HCT116 (cell line): ENCODE results near the gene STRN.

Experiments used
- CEBPB ChIP-seq: IDR thresholded peaks from 2 replicates; pipeline ENCODE4 v1.6.1; 2012; ENCODE audit warnings: low read depth
- CTCF ChIP-seq, 3 experiments: fragments of 200-600 bp in 1 of 3; sonication (generic) in 1 of 3; IDR thresholded peaks in 2 of 3; conservative IDR thresholded peaks in 1 of 3; 2 replicates each; pipeline ENCODE4 v1.5.1; 2012 to 2017; ENCODE audit warnings: low read depth in 2 of 3, low read length in 2 of 3, antibody characterized with exemption in 1 of 3, borderline replicate concordance in 1 of 3, control low read depth in 1 of 3, mild to moderate bottlenecking in 1 of 3, mixed read lengths in 1 of 3, mixed run types in 1 of 3, moderate library complexity in 1 of 3; ENCODE audit not compliant: insufficient read depth in 1 of 3
- EZH2 ChIP-seq: fragments of 200-600 bp; sonication (generic); IDR thresholded peaks from 2 replicates; pipeline ENCODE4 v1.6.1; 2017; ENCODE audit warnings: antibody characterized with exemption, mixed run types
- JUND ChIP-seq: IDR thresholded peaks from 2 replicates; pipeline ENCODE4 v1.6.1; 2012
- POLR2AphosphoS5 ChIP-seq: IDR thresholded peaks from 2 replicates; pipeline ENCODE4 v1.6.1; 2011; ENCODE audit warnings: mild to moderate bottlenecking, low read depth, low read length, moderate library complexity
- SIN3A ChIP-seq: IDR thresholded peaks from 2 replicates; pipeline ENCODE4 v1.6.1; 2012; ENCODE audit warnings: low read depth
- SP1 ChIP-seq: IDR thresholded peaks from 2 replicates; pipeline ENCODE4 v1.6.1; 2012; ENCODE audit warnings: low read depth
- YY1 ChIP-seq: IDR thresholded peaks from 2 replicates; pipeline ENCODE4 v1.6.1; 2011; ENCODE audit warnings: low read length, low read depth, moderate library complexity, mild to moderate bottlenecking; ENCODE audit not compliant: insufficient replicate concordance; ENCODE audit errors: extremely low read depth
- TF ChIP-seq, protein P1 (sequence below): IDR thresholded peaks from 2 replicates; pipeline ENCODE4 v1.6.1; 2012

DNA sequence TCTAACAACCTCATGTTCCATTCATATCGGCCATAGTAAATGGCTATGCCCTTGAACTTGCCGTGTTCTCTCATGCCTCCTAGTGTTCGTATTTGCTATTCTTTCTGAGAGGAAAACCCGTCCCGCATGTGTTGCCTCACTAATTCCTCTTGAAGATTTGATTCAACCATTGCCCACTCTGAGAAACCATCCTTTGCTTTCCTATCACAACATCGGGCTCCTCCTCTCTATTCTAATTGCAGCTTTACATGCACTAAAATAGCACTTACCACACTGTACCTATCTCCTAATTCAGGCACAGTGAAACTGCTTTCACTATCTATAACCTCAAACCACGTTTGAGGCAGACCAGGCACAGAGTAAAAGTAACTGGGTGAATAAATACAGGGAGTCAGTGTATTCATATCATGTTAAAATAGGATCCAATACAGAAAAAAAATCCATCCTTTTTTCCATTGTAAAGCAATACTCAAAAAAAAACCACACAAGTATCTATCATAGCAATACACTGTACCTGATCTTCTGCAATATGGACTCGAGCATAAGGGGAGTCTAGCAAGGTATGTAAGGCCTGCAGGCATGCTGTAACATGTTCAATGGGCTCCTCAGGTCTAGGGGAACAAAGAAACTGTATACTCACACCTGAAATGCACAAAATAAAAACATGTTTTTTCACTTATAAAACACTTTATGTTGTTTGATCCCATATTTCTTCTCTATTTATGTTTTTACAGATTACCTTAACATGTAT is 39.0 kb upstream of the STRN start:
- TF ChIP-seq CTCF (IDR thresholded peaks at IDR 0.05 in 2 of 3, conservative IDR thresholded peaks at IDR 0.05 in 1 of 3; ENCODE audit: borderline replicate concordance in 1 of 3, insufficient read depth in 1 of 3, low read depth in 2 of 3, low read length in 2 of 3) (peak; percentile 30 to 45 (median 31); a peak in 3 of 6 replicates), SP1 (no peak), EZH2 (no peak), YY1 (no peak), POLR2AphosphoS5 (no peak), SIN3A (no peak), CEBPB (no peak), JUND (no peak)
- TF ChIP-seq, protein P1, sequence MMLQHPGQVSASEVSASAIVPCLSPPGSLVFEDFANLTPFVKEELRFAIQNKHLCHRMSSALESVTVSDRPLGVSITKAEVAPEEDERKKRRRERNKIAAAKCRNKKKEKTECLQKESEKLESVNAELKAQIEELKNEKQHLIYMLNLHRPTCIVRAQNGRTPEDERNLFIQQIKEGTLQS, result no peak
